ENCODE measurements around the gene FBXL7. TPM values are rescaled to one million over a fixed set of nuclear protein-coding genes. Genes with fewer than 3 reads are reported as not detected.

The FBXL7 gene
- total RNA-seq, 1 experiment from 2014 or later: not detected

GRCh38 chr5:15926586-15926985 is 426.6 kb downstream of the FBXL7 start:
- H3K27ac Mint-ChIP-seq (ENCODE audit: low read depth, unreplicated experiment): no peak overlapping the region

GRCh38 chr5:15927710-15928380 is 427.9 kb downstream of the FBXL7 start:
- no peaks in the 10 kb centered on the region for H3K4me1 Mint-ChIP-seq (ENCODE audit: insufficient read depth, unreplicated experiment)
- CTCF ChIA-PET: no interaction called here
- H3K36me3 Mint-ChIP-seq (ENCODE audit: insufficient read depth, unreplicated experiment): no peaks in the 10 kb centered on the region
- DNase-seq (ENCODE audit: unreplicated experiment): no peak
- H3K4me3 Mint-ChIP-seq (ENCODE audit: unreplicated experiment): no peak overlapping the region
- intact Hi-C loops (cut with micrococcal nuclease): no loop called here
- POLR2A ChIA-PET: no interaction called here
- no peaks in the 10 kb centered on the region for H3K27me3 Mint-ChIP-seq (ENCODE audit: insufficient read depth, unreplicated experiment)
- H3K9me3 Mint-ChIP-seq (ENCODE audit: unreplicated experiment): no peaks in the 10 kb centered on the region
- no peak overlapping the region for H3K27ac Mint-ChIP-seq (ENCODE audit: low read depth, unreplicated experiment)
- no TSS peak for BruUV-seq (replicated peaks)
- no peak for TF ChIP-seq CTCF (IDR thresholded peaks at IDR 0.05; ENCODE audit: unreplicated experiment)

More at GRCh38 chr5:15926586-15926985, 426.6 kb downstream of the FBXL7 start:
- Mint-ChIP-seq H3K36me3 (ENCODE audit: insufficient read depth, unreplicated experiment) (no peaks in the 10 kb centered on the region), H3K4me3 (ENCODE audit: unreplicated experiment) (no peak overlapping the region), H3K27me3 (ENCODE audit: insufficient read depth, unreplicated experiment) (no peaks in the 10 kb centered on the region), H3K9me3 (ENCODE audit: unreplicated experiment) (no peaks in the 10 kb centered on the region), H3K4me1 (ENCODE audit: insufficient read depth, unreplicated experiment) (no peaks in the 10 kb centered on the region)
- POLR2A ChIA-PET: no interaction called here
- TF ChIP-seq CTCF (IDR thresholded peaks at IDR 0.05; ENCODE audit: unreplicated experiment): no peak
- no TSS peak for BruUV-seq (replicated peaks)
- CTCF ChIA-PET: interaction anchor here (0.6 kb wide), 1 partner anchor 83 kb away, joined by 3 read pairs; no protein-coding TSS in a partner anchor
- intact Hi-C loops (cut with micrococcal nuclease): no loop called here
- DNase-seq (ENCODE audit: unreplicated experiment): no peak

- ChIA-PET POLR2A (no interaction called here), CTCF (no interaction called here)
- H3K4me3 Mint-ChIP-seq (ENCODE audit: unreplicated experiment): no peak overlapping the region
Observed at GRCh38 chr5:15929611-15930263, 429.8 kb downstream of the FBXL7 start.

More at GRCh38 chr5:15929611-15930263, 429.8 kb downstream of the FBXL7 start:
- Mint-ChIP-seq H3K4me1 (ENCODE audit: insufficient read depth, unreplicated experiment) (no peaks in the 10 kb centered on the region), H3K9me3 (ENCODE audit: unreplicated experiment) (no peaks in the 10 kb centered on the region), H3K27ac (ENCODE audit: low read depth, unreplicated experiment) (no peak overlapping the region), H3K27me3 (ENCODE audit: insufficient read depth, unreplicated experiment) (no peaks in the 10 kb centered on the region), H3K36me3 (ENCODE audit: insufficient read depth, unreplicated experiment) (no peaks in the 10 kb centered on the region)
- DNase-seq (ENCODE audit: unreplicated experiment): no peak
- no TSS peak for BruUV-seq (replicated peaks)
- intact Hi-C loops (cut with micrococcal nuclease): no loop called here
- no peak for TF ChIP-seq CTCF (IDR thresholded peaks at IDR 0.05; ENCODE audit: unreplicated experiment)
